ENCODE results near the gene ACTA2.

DNA sequence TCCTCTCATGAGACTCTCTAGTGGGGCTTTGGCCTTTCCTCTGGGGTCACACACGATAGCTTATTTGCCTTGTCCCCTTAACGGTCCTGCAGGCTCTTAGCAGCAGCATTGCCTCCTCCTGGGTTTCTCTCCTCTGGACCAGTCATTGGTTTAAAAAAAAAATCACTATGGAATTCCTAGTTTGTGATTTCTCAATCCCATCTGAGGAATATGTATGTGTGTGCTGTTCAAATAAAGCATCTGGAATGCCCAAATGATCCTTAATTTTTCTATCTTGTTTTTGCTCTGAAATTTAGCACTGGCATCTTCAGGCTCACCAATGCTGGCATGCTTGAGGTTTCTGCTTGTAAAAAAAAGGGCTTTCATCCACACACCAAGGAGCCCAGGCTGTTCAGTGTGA is 30.5 kb downstream of the ACTA2 start:
- TF ChIP-seq CTCF (IDR thresholded peaks at IDR 0.05) (no peak), POLR2AphosphoS5 (IDR thresholded peaks at IDR 0.05) (no peak)
